Measurements from ENCODE around the gene ADGRV1.
"Not testable (repeated sequence)": the region's sequence is repeated elsewhere in the genome, so short reads cannot be mapped to it uniquely, and the experiment has no call there.

ADGRV1 gene

GRCh38 chr5:90655423-90655822, 96.8 kb downstream of the ADGRV1 start:
- DNase-seq = no peak

- DNase-seq = no peak
Observed at GRCh38 chr5:90657030-90657429, 98.4 kb downstream of the ADGRV1 start.

DNA sequence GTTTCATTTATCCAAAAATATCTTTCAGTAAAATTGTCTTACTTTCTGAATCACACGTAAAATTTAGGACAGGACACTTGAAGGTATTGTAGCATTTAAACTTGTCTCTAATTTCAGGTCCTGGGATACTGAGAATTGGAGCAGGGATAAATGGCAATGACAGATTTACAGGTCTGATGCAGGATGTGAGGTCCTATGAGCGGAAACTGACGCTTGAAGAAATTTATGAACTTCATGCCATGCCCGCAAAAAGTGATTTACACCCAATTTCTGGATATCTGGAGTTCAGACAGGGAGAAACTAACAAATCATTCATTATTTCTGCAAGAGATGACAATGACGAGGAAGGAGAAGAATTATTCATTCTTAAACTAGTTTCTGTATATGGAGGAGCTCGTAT, 99.2 kb downstream of the ADGRV1 start:
- no peak for DNase-seq

DNA sequence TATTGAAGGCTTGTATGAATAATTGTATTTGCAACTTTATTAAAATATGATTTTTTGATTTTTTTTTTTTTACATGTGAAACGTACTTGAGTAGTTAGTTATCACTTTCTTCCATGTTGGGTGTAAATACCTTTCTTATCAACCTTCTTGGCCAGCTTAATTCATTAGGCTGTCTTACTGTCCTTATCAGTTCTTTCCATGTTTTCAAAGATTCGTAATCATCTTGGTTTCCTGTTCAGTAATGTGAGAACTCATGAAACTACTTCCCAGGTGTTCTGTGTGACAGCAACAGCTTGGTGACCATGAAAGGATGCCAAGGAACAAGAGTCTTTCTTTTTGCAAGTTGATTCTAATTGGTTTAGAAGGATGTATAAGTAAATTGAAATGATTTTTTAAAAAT, 100.0 kb downstream of the ADGRV1 start:
- peak; percentile 15 for DNase-seq

- not testable (repeated sequence) for DNase-seq
Observed at GRCh38 chr5:90668079-90668565, 109.5 kb downstream of the ADGRV1 start.

DNA sequence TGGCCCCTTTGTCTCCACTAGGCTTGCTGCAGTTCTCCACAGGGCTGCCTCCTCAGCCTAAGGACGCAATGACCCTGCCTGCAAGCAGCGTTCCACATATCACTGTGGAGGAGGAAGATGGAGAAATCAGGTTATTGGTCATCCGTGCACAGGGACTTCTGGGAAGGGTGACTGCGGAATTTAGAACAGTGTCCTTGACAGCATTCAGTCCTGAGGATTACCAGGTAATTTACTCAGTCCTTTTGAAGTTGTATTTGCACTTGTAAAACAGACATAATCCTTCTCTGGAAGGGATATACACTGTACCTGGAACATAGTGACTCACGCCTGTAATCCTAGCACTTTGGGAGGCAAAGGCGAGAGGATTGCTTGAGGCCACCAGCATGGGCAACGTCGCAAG, 116.6 kb downstream of the ADGRV1 start:
- DNase-seq = no peak

DNA sequence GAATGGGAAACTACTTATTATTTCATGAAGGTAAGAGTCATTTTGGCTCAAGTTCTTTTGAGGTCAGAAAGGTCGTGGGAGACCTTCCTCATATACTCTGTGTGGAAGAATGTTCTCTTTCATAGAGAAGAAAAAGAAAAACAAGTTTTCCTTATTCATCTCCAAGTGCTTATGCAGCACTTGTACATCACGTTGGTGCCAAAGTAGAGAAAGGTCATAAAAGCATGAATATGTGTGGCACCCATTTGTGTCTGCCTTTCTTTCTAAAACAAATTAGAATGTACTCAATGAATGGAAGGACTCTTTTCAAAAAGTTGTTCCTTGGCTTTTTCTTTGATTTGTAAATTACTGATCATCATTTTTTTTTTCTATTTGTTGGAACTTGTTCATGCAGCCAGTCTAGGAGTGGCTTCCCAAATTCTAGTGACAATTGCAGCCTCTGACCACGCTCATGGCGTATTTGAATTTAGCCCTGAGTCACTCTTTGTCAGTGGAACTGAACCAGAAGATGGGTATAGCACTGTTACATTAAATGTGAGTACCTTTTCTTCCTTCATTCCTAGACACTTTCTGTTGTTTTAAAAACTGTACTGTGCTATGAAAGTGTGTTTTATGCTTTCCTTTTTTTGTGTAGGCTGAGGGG, 122.4 kb downstream of the ADGRV1 start:
- DNase-seq = no peak

DNA sequence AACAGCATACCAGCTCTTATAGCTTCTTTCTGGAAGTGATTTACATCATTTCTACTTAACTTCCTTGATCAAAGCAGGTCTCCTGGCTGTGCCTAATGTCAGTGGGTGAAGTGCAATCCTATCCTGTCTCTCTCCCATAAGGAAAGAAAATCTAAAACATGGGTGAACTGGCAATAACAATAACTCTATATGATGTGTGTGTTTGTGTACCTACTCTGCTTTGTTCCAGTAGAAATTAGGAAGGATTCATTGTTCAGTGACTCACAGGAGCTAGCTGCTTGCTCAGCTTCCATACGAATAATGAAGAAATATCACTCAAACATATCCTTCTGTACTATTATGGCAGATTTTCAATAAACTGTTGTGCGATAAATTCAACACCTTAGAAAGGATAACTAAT, 123.7 kb downstream of the ADGRV1 start:
- DNase-seq = no peak

GRCh38 chr5:90685425-90686022, 126.9 kb downstream of the ADGRV1 start:
- DNase-seq = no peak

- DNase-seq = not testable (repeated sequence)
Observed at GRCh38 chr5:90686363-90686762, 127.8 kb downstream of the ADGRV1 start.

DNA sequence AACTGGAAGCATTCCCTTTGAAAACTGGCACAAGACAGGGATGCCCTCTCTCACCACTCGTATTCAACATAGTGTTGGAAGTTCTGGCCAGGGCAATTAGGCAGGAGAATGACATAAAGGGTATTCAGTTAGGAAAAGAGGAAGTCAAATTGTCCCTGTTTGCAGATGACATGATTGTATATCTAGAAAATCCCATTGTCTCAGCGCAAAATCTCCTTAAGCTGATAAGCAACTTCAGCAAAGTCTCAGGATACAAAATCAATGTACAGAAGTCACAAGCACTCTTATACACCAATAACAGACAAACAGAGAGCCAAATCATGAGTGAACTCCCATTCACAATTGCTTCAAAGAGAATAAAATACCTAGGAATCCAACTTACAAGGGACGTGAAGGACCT, 128.9 kb downstream of the ADGRV1 start:
- DNase-seq = not testable (repeated sequence)

DNA sequence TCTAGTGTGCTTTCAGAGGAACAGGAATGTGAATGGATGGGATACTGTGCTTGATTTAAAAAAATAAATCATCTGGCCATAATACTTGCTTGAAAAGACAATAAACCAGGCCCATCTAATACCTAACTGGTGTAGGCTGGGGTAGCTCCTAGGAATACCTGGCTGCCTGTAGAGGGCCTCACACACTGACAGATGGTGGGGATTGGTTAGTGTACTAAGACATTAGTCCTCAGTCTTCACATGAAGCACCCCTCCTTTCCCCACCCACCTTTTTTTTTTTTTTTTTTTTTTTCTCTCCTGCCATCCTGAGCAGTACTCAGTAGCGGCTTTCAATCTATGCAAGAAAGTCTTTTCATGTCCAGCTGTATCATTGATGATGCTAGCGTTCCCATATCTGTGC, 130.5 kb downstream of the ADGRV1 start:
- peak; percentile 5 for DNase-seq

- DNase-seq = peak; percentile 49
Observed at GRCh38 chr5:90690307-90690706, 131.7 kb downstream of the ADGRV1 start.

GRCh38 chr5:90691533-90691932, 132.9 kb downstream of the ADGRV1 start:
- DNase-seq = no peak

DNA sequence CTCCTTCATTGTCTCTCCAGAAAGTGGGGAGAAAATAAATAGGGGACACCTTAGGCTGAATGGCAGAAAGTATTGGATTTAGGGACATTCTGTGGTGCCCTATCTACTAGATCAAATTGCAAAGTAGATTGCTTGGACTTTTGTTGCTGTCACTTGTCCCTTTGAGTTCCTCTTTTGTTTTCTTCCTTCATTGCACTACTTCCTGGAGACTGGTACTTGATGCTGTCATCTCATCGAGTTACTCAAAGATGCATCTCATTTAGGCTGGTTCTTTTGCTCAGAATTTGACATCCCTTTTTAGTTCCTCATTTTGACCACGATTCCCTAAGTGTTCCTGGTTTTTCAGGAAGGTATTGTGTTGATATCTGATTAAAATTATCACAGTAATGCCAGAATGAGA, 137.6 kb downstream of the ADGRV1 start:
- peak; percentile 50 for DNase-seq

- DNase-seq = no peak
Observed at GRCh38 chr5:90700299-90700698, 141.7 kb downstream of the ADGRV1 start.

- no peak for DNase-seq
Observed at GRCh38 chr5:90703932-90704331, 145.3 kb downstream of the ADGRV1 start.

GRCh38 chr5:90707698-90708097, 149.1 kb downstream of the ADGRV1 start:
- DNase-seq = no peak

DNA sequence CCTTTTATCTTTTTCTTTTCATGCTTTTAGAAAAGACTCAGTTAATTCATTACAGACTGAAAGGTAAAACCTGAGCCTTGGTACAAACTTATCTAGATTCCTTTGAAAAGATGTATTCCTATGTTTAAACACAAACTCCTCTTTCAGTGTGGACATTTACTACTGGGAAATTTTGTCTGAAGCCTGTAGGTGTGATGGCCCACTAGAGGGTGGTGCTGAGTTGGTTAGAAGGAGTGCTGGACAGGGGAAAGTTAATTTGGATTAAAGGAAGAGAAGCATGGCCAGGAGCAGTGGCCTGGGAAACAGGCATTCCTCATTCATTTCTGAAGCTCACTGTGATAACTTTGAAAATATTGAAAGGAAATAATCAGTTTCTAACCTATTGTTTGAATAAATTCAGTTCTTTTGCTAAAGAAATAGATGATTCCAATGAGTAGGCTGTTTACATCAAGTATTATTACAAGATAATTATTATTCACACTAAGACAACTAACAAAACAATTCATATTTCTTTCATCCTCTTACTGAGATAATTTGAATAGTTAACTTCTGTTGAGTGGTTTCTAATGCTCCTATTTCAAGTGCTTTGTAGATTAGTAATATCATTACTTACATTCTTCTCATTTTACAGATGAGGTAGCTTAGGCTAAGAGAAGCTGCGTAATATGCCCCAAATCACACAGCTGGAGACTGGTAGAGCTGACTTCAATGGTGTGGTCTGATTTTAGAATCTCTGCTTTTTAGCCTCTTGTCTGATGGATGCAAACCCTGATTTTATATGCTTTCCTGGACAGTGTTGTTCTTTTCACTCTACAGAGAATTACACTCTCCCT, 150.9 kb downstream of the ADGRV1 start:
- DNase-seq = peak; percentile 66

DNA sequence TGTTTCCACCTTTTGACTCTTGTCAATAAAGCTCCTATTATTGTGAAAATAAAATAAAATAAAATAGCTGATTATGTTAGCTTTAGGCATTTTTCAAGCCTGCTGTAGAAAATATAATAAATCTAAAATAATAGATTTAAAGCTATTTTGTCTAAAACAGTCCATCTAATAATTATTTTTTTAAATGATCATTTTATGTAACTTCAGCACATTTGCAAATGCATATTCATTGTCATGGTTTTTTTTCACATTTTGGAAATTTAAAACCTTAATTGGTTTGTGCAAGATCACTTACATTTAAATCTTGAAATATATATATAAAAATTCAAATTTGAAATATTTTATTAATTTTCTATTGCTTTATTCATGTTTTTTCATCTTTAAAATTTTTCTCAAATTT, 159.8 kb downstream of the ADGRV1 start:
- DNase-seq = no peak

DNA sequence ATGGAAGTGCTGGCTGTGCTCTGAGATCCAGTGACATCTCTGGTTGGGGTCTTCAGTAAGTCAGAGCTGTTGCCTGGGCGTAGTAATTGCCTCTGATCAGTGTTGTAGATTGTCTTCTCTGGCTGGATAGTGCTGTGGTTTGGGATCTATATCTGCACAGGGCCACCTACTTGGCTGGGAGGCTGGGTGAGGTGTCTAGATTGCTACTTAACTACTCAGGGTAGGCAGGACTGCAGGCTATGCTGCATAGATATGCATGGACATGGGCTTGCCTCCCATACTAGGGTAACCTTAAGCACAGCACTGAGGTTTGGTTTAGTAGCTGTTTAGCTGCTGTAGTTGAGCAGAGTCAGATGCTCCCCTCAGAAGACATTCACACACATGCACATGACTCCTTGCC, 181.0 kb downstream of the ADGRV1 start:
- no peak for DNase-seq

DNA sequence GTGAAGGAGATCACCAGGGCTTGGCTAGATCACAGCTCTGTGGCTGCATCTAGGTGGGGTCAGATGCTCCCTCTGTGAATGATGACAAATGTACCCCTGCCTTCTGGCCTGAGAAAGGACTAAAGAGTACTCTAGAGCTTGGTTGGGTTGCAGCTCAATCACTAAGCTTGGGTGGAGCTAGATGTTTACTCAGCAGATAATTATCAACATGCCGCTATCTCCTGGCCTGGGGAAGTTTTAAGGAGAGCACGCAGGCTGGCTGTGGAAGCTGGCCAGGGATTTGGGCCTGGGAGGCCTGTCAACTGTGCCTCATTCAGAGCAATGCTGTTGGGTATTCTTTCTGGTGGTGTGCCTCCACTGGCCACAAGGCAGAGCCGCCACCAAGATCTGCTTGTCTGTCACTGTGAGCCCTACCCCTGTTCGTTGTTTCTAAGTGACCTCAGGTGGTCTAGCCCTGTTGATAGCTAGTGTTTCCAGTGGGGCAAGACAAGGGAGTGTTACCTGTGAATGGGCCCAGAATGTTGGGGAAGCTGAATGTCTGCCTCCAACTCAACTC, 181.7 kb downstream of the ADGRV1 start:
- no peak for DNase-seq

DNA sequence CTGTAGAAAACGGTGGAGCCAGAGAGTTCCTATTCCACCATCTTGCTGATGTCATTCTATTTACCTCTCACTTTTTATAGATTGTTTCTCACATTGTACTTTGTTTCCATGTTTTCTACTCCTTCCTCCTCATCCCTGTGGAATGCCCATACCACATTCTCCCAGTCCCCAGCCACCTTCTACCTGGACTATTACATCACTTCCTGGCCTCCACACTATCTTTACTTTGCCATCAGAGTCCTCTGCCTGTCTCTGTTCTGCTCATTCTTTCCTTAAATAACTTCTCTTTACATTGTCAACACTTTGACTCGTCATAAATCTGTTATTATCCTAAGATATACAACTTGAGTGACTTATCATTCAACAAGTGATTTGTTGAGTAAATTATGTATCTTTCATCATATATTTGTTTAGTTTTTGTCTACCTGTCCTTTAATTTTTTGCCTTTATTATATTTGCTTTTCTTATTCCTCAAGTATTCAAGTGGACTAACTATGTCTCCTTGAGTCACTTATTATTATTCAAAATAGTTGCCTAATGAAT, 182.5 kb downstream of the ADGRV1 start:
- no peak for DNase-seq

All from hematopoietic multipotent progenitor cell treated with erythropoietin and hydrocortisone succinate and interleukin-3 and kit ligand, for 4 days (in vitro differentiated cells).